HepG2 (cell line): ENCODE results near the gene WDHD1. TPM values are rescaled to one million over a fixed set of nuclear protein-coding genes. Genes with fewer than 3 reads are reported as not detected.
A peak's percentile ranks its signal among the peaks of the same experiment; 100 is the strongest.

ENCODE experiments used
- ATF5 ChIP-seq: sonication (generic); formaldehyde crosslinking; IDR thresholded peaks from 2 replicates; pipeline ENCODE4 v1.4.0; 2020; ENCODE audit warnings: mild to moderate bottlenecking, low read depth, missing genetic modification reagents
- BCL3 ChIP-seq: sonication (generic); formaldehyde crosslinking; IDR thresholded peaks from 2 replicates; pipeline ENCODE4 v1.5.1; 2020; ENCODE audit warnings: mild to moderate bottlenecking, missing genetic modification reagents, moderate library complexity
- CC2D1A ChIP-seq: sonication (generic); formaldehyde crosslinking; IDR thresholded peaks from 2 replicates; pipeline ENCODE4 v1.8.1; 2023; ENCODE audit warnings: mild to moderate bottlenecking, missing genetic modification reagents
- CENPT ChIP-seq: sonication (generic); formaldehyde crosslinking; IDR thresholded peaks from 2 replicates; pipeline ENCODE4 v1.8.0; 2022; ENCODE audit warnings: low read depth, mild to moderate bottlenecking, moderate library complexity, missing genetic modification reagents
- HDAC1 ChIP-seq: sonication (generic); formaldehyde crosslinking; IDR thresholded peaks from 2 replicates; pipeline ENCODE4 v1.5.1; 2020; ENCODE audit warnings: mild to moderate bottlenecking, missing genetic modification reagents
- HNF4G ChIP-seq, 2 experiments: sonication (generic) in 1 of 2; formaldehyde crosslinking in 1 of 2; IDR thresholded peaks; 2 replicates each; pipeline versions ENCODE4 v1.4.0 to v1.6.1; 2011 to 2020; ENCODE audit warnings: borderline replicate concordance in 2 of 2, low read depth in 2 of 2, mild to moderate bottlenecking in 2 of 2, low read length in 1 of 2, missing genetic modification reagents in 1 of 2, moderate library complexity in 1 of 2
- HNRNPL ChIP-seq: fragments of 200-400 bp; formaldehyde crosslinking; IDR thresholded peaks from 2 replicates; pipeline ENCODE4 v1.6.1; 2017; ENCODE audit warnings: mild to moderate bottlenecking, low read depth, low read length
- HOMEZ ChIP-seq: IDR thresholded peaks from 2 replicates; pipeline ENCODE4 v1.6.1; 2016; ENCODE audit warnings: low read depth
- HOXD1 ChIP-seq: sonication (generic); formaldehyde crosslinking; IDR thresholded peaks from 2 replicates; pipeline ENCODE4 v1.5.0; 2020; ENCODE audit warnings: missing genetic modification reagents
- ISX ChIP-seq: sonication (generic); formaldehyde crosslinking; conservative IDR thresholded peaks from 2 replicates; pipeline ENCODE4 v1.5.0; 2020; ENCODE audit warnings: missing genetic modification reagents
- JDP2 ChIP-seq: sonication (generic); formaldehyde crosslinking; IDR thresholded peaks from 2 replicates; pipeline ENCODE4 v1.8.1; 2022; ENCODE audit warnings: missing genetic modification reagents, borderline replicate concordance
- KLF15 ChIP-seq: sonication (generic); formaldehyde crosslinking; IDR thresholded peaks from 2 replicates; pipeline ENCODE4 v1.8.1; 2023; ENCODE audit warnings: borderline replicate concordance, mild to moderate bottlenecking, inconsistent platforms, missing genetic modification reagents, mixed read lengths
- MAFF ChIP-seq: IDR thresholded peaks from 2 replicates; pipeline ENCODE4 v1.6.1; 2011; ENCODE audit warnings: low read depth, low read length, improper control_type of control experiment
- PTBP1 ChIP-seq: fragments of 200-400 bp; formaldehyde crosslinking; IDR thresholded peaks from 2 replicates; pipeline ENCODE4 v1.6.1; 2018; ENCODE audit warnings: low read length, low read depth; ENCODE audit not compliant: poor library complexity, severe bottlenecking
- SAFB2 ChIP-seq: sonication (generic); formaldehyde crosslinking; IDR thresholded peaks from 2 replicates; pipeline ENCODE4 v1.5.1; 2020; ENCODE audit warnings: missing genetic modification reagents, low read depth, mild to moderate bottlenecking, borderline replicate concordance
- SIX1 ChIP-seq: sonication (generic); formaldehyde crosslinking; IDR thresholded peaks from 2 replicates; pipeline ENCODE4 v1.4.0; 2020; ENCODE audit warnings: missing genetic modification reagents, borderline replicate concordance
- SMAD9 ChIP-seq: sonication (generic); formaldehyde crosslinking; IDR thresholded peaks from 2 replicates; pipeline ENCODE4 v1.5.1; 2020; ENCODE audit warnings: mild to moderate bottlenecking, missing genetic modification reagents
- SRSF4 ChIP-seq: fragments of 200-400 bp; formaldehyde crosslinking; IDR thresholded peaks from one replicate; pipeline ENCODE4 v1.6.1; 2018; ENCODE audit warnings: mild to moderate bottlenecking, low read depth, low read length, moderate library complexity; ENCODE audit not compliant: poor library complexity, severe bottlenecking
- TBL1XR1 ChIP-seq: fragments of 150-350 bp; IDR thresholded peaks from 2 replicates; pipeline ENCODE4 v1.6.1; 2014; ENCODE audit warnings: borderline replicate concordance, low read length; ENCODE audit not compliant: partially characterized antibody
- TCF7 ChIP-seq: sonication (generic); IDR thresholded peaks from 2 replicates; pipeline ENCODE4 v1.6.1; 2016; ENCODE audit warnings: antibody characterized with exemption, low read depth
- TGIF2 ChIP-seq: IDR thresholded peaks from 2 replicates; pipeline ENCODE4 v1.6.1; 2016; ENCODE audit warnings: control low read depth, missing compliant biosample characterization
- ZFP36 ChIP-seq: fragments of 150-350 bp; IDR thresholded peaks from 2 replicates; pipeline ENCODE4 v1.6.1; 2018; ENCODE audit warnings: borderline replicate concordance, low read length, low read depth; ENCODE audit not compliant: partially characterized antibody
- ZNF12 ChIP-seq: sonication (generic); formaldehyde crosslinking; IDR thresholded peaks from 2 replicates; pipeline ENCODE4 v1.5.0; 2020; ENCODE audit warnings: missing genetic modification reagents
- ZNF205 ChIP-seq: IDR thresholded peaks from 2 replicates; pipeline ENCODE4 v1.6.1; 2018; ENCODE audit warnings: missing biosample characterization, missing genetic modification reagents
- ZNF3 ChIP-seq: IDR thresholded peaks from 2 replicates; pipeline ENCODE4 v1.7.0; 2017; ENCODE audit warnings: inconsistent platforms
- polyA plus RNA-seq, 8 experiments: library from polyadenylated mRNA; depleted of rRNA in 3 of 8; stranded (reverse) in 7 of 8; unstranded in 1 of 8; fragments of >200 nt; fragmentation: Illumina TruSeq in 4 of 8; extraction: Trizol in 4 of 8; gene quantifications; 2 replicates each; pipeline versions ENCODE4 v1.2.1 to v1.2.3, GENCODE V29; 2011 to 2016; ENCODE audit warnings: low read depth in 4 of 8, missing spikeins in 1 of 8, mixed read lengths in 1 of 8; ENCODE audit not compliant: insufficient read depth in 1 of 8
- total RNA-seq, 5 experiments: library from RNA; depleted of rRNA; stranded (reverse); fragments of >200 nt; fragmentation: Illumina TruSeq; extraction: Trizol; gene quantifications; 2 replicates each; pipeline ENCODE4 v1.2.3, GENCODE V29; 2016; ENCODE audit warnings: low read depth in 1 of 5

The WDHD1 gene
- total and polyA plus RNA-seq, 2 of the 13 experiments (the other 11 are each of a cell fraction or from before 2014, with no cell fraction given) = 5.5 to 27.5 TPM

GRCh38 chr14:55026793-55027561 lies at the start of gene WDHD1, which contains the start of gene SOCS4 (continued):
- TF ChIP-seq BCL3 (peak; percentile 83), CC2D1A (CRISPR knock-in tag) (0 out of 2 replicates have a peak, but pooled peaks have one; percentile 39), HDAC1 (CRISPR knock-in tag) (peak; percentile 98), SMAD9 (no peak), ZNF3 (CRISPR knock-in tag) (no peak), HOMEZ (CRISPR knock-in tag) (no peak), KLF15 (CRISPR knock-in tag) (0 out of 2 replicates have a peak, but pooled peaks have one; percentile 28), CENPT (CRISPR knock-in tag) (no peak), ZNF12 (no peak), TGIF2 (CRISPR knock-in tag) (peak; percentile 68; the same call in 1 of the 2 replicates), ISX (CRISPR knock-in tag) (no peak), ATF5 (CRISPR knock-in tag) (no peak), SRSF4 (no peak), TBL1XR1 (no peak), ZNF205 (no peak), JDP2 (CRISPR knock-in tag) (no peak), MAFF (no peak), SIX1 (CRISPR knock-in tag) (no peak; the same call in 1 of the 2 replicates), PTBP1 (no peak), HNF4G (IDR thresholded peaks at IDR 0.05; ENCODE audit: borderline replicate concordance, low read depth, low read length) (no peak), HNF4G (CRISPR knock-in tag; IDR thresholded peaks at IDR 0.05; ENCODE audit: borderline replicate concordance, low read depth) (0 out of 2 replicates have a peak, but pooled peaks have one; percentile 43), TCF7 (no peak), HOXD1 (CRISPR knock-in tag) (0 out of 2 replicates have a peak, but pooled peaks have one; percentile 38), HNRNPL (no peak), SAFB2 (CRISPR knock-in tag) (no peak), ZFP36 (no peak)
